ENCODE data around the gene OBP2B.
A peak's percentile ranks its signal among the peaks of the same experiment; 100 is the strongest.
"Not testable (repeated sequence)": the region's sequence is repeated elsewhere in the genome, so short reads cannot be mapped to it uniquely, and the experiment has no call there.

The OBP2B gene

DNA sequence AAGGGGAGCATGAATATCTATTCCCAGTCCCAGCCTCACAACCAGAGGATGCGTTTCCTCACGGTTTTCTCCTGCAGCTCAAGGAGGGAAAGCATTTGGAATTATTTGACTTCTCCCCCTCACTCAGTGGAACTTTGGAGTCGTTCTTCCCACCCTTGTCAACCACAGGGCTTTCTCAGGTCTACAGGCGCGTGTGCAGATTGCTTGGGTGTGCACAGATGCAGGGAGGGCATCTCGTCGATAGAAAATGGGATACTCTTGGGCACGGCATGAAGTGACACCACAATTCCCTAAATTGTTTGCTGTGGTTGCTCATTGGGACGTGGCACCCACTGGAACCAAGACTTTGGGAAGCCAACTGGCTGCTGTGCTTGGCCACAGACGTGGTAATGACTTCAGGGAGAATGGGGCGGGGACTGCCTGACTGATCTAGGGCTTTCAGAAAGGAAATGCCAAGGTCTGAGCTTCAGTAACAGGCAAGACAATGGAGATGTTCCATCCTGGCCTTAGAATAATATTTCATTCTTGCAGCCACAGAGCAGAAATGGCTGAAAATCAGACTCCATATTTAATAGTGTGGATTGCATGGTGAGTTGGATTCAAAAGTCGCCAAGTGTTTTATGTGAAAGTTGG lies 12.2 kb upstream of the OBP2B start:
- DNase-seq (ENCODE audit: low spot score), result no peak

DNA sequence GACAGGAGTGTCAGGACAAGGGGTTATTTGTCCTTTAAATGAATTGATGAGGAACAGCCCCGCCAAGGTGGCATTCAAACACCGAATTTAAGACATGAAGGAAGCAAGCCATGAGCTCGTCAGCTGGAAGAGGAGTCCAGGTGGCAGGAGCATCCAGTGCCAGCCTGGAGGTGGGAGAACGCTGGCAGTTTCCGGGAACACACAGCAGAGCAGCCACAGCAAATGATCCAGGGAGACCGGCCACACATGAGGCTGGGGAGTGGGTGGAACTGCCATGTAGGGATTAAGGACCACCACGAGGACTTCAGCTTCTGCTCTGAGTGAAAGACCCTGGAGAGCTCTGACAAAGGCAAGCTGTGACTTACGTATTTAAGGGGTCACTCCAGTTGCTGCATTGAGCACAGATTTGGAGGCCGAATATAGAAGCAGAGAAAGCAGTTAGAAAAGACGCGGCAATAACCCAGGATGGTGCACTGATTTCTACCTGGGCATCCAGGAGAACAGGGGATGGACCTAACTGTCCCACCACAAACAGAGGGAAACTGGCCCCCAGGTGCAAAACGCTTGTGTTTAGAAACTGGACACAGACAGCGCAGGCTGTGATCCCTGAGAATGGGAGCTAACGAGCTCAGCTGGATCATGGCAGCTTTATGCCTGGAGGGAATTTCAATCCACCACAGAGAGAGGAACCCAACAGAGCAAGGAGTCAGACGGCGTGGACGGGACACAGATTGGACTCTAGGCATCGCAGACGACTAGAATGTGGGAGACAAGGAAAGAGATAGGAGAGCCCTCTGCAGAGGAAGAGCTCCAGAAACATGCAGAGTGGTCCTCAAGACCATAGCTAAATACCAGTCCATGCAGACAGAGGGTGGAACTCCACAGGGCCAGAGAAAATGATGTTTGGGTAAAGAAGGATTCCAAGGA lies 9.3 kb upstream of the OBP2B start:
- not testable (repeated sequence) for DNase-seq (ENCODE audit: low spot score)

DNA sequence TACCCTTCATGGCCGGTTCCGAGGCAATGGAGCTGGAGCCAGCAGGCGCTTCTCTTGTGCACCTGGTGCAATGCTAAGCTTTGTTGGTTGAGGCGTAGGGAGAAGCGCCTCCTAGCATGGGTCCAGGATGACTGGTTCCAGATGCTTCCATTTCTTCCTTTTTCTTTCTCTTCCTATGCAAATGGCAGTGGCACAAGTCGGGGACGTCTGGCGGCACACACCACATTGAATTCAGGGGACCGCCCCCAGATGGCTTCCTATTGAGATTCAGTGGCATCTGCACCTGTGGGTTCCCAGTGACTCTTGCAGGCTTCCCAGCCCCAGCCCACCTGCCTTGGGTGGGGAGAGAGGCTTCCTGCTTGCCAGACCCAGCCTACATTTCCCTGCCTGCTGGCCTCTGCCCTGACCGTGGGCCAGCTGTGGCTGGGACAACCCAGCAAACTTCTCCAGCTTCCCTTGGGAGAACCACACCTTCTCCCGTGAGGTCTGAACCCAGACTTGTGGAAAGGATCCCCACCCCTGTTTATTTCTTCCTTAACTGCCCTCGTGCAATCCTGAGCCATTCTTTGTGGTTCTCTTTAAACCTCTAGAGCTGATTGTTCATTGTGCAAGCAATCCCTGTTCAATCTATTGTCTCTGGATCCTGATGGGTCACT lies 8.4 kb upstream of the OBP2B start:
- not testable (repeated sequence) for DNase-seq (ENCODE audit: low spot score)

DNA sequence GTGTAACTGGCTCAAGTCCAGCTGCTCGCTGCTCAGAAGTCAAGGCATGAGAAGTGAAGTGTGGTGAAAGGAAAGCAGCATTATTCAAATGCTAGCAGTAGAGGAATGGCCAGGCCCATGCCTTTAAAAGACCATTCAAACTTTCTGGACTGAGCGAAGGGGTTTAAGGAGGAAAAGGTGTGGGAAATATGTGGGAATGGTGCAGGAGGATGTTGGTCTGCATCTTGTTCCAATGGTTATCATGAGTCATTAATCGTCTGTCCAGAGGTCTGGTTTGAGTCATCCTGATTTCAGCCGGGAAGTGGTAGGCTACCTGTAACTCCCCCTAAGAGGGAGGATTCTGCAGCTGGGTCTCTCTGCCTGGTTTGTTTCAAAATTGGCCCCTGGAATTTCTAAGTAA lies 5.2 kb upstream of the OBP2B start:
- DNase-seq (ENCODE audit: low spot score), result peak; percentile 74

DNA sequence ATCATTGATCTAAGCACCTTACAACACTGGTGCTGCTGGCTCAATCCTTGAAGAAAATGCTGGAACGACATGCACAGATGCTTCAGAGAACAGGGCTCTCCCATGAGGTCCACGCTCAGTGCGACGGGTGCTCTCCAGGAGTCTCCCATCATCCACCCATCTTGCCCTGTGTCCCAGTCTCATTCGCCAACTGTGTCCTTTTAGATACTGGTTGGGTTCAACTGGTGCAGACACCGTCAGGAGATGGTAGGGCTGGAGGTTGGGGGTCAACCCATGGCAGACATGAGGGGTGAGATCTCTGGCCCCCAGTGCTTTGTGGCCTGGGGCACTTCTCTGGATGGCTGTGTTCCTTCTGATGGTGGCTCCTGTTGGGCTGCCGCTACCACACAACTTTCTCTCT lies 1.6 kb upstream of the OBP2B start:
- DNase-seq (ENCODE audit: low spot score), result no peak

DNA sequence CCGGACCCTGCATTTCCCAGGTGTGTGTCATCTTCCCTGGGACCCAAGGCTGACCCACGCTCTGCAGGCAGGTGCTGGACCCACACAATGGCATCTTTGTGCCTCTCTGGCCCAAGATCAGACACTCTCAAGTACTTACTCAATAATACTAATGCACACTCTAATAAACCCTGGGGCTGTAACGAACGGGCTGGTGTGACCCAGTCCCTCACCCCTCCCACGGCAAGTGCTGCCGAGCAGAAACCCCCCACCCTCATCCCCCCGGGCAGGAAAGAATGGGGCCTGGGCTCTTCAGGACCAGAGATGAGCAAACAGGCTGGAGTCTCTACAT lies 1.1 kb upstream of the OBP2B start:
- DNase-seq (ENCODE audit: low spot score), result peak; percentile 55

DNA sequence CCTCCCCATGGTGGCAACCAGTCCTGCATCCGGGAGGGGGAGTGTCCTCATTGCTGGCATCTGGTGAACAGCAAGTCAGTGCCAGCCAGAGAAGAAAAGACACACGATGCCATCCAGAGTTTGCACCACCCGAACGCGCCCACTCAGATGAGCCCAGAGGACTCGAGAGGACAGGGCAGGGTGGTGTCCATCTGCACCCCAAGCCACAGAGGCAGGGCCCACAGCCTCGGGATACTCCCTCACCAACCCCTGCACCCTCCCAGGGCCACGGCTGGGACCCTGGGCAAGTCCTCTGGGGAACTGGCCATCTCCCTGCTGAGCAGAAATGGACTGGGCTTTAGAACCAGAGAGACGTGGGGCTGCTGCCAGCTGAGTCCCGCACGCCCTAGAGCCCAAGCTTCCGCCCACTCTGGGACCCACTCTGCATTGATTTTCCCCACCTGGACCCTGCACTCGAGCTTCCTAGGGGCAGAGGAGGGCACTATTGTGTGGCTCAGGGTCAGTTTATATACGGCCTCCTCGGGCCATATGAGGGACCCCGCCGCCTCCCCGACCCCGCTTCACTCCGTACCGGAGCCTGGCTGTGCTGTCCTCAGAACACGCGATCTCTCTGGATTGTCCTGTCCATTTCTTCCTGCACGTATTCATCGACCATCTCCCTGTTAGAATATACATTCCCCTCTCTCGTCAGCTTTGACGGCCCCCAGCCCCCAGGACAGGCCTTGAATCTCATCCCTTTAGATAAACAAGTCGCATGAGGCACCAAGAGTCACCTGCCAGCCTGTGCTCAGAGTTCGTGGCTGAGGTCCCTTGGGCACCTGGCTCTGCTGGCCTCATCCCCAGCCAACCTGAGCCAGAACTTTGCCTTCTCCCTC lies 514 bp upstream of the OBP2B start:
- DNase-seq (ENCODE audit: low spot score), result not testable (repeated sequence)

DNA sequence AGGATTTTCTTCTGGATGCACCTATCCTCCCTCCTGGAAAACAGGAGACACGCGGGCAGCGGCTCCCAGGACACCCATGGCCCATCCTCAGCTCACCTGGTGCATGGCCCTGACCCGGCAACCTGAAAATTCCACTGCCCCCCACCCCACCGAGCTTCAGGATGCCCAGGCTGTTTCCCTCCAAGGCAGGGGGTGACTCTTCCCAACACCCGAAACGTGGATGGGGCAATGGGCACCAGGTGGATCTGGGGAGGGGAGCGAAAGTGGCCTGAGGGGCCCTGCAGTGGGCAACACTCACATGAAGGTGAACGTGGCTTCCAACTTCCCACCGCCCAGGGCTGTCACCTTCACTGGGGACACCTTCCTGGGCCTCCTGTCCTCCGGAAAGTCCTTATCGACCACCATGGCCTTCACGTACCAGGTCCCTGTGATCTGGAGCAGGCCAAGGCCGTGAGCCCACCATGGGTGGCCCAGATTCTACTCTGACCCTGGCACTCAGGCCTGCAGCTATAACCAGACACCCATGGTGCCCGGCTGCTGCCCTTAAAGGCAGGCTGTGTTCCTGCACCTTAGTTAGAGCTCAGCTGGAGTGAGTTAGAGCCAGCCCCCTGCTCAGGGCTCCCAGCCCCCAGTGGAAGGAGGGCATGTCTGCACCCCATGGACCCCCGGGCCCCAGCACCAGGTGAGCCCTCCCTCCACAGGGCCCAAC lies 725 bp downstream of the OBP2B start:
- not testable (repeated sequence) for DNase-seq (ENCODE audit: low spot score)

DNA sequence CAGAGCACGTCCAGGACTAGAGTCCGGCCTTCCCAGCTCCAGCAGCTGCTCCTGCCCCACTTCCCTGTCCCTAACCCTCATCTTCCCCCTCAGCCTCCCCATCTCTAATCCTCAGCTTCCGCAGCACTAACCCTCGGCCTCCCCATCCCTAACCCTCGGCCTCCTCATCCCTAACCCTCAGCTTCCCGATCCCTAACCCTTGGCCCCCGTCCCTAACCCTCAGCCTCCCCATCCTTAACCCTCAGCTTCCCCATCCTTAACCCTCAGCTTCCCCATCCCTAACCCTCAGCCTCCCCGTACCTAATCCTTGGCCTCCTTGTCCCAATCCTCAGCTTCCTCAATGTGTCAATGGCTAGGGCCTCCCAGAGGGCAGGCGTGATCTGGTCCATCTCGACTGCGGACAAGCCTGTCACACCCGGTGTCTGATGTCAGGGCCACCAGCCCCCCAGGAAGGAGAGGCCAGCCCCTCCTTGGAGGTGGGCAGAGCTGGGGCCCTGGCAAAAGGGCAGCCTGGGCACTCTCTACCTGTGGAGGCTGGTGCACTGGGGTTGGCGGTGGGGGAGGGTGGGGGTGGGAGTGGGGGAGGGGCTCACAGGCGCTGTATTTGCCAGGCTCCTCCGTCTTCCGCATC lies 1.4 kb downstream of the OBP2B start:
- DNase-seq (ENCODE audit: low spot score), result no peak

DNA sequence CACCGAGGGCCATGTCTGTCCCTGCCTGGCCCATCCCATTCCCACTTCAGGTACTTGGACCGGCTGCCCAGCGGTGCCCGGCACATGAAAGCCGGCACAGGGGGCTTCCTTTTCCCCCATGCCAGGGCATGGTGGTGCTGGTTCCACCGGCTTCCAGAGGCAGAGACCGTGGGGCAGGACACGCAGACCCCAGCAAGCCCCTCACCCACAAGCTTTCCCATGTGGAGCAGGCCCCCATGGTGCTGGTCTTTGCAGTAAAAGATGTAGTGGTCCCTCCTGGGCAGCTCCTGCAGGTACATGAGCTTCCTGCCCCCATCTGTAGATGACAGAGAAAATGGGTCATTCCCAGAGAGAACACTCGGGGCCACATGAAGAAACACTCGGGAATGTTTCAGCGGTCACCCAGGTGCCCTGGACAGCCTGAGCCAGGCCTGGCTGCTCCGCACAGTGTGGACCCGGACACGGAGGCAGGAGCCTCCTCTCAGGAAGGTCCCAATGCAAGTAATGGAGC lies 2.0 kb downstream of the OBP2B start:
- DNase-seq (ENCODE audit: low spot score), result no peak

DNA sequence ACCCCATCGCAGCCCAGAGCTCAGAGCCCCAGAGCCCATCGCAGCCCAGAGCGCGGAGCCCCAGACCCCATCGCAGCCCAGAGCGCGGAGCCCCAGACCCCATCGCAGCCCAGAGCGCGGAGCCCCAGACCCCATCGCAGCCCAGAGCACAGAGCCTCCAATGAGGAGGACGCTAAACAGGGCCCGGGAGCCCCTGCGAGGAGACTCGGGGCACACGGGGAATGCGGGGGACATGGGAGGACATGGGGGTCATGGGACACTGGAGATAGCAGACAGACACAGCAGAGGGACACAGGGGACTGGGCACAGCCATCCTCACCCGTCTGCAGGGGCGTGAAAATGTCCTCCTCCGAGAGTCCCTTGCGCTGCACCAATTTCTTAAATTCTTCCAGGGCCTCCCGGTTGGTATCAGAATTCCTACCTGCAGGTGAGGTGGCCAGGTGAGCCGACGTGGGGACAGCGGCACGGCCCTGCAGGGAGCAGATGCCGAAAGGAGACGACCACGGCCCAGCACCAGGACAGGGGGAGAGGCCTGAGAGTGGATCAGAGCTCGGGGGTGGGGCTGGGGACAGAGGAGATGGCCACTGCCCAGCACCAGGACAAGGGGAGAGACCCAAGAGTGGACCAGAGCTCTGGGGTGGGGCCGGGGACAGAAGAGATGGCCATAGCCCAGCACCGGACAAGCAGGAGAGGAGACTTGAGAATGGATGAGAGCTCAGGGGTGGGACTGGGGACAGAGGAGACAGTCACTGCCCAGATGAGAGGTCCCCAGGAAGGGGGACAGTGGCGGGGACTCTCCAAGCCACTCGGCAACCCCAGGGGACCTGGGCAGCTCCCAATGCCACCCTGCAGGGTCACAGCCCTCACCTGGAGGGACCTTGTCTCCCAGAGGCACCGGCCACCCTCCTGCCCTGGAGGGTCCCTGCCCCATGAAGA lies 2.8 kb downstream of the OBP2B start:
- DNase-seq (ENCODE audit: low spot score), result no peak

DNA sequence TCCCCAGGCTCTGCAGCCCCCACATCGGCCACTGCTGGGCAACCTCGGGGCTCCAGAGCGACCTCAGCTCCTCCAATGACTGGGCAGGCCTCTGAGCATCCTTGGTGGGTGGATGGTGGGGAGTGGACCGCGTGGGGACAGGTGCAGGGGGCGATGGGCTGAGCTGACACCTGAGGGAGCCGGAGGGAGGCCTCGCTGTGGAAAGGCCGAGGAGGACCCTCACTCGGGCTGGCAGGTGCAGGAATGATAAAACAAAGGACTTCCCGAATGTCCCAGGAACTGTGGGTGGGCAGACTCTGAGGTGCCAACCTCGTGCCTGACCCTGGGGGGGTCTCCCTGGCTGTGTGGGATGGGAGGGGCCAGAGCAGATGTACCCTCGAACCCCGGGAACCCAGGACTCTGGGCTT lies 3.6 kb downstream of the OBP2B start:
- not testable (repeated sequence) for DNase-seq (ENCODE audit: low spot score)

DNA sequence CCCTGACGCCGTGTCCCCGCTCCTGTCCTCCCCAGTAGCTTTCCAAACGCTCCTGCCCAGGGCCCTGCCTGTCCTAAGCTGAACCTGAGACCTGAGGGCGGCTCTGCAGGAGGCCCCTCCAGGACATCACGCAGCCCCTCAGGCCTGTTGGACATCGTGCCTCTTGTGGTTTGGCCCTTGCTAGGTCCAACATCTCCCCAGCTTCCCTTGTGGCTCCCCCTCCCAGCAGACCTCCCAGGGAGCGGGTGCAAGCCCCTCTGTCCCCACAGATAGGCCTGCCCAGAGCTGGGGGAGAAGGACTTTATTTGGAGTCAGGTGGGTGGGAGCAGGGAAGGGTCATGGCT lies 4.1 kb downstream of the OBP2B start:
- DNase-seq (ENCODE audit: low spot score), result no peak

DNA sequence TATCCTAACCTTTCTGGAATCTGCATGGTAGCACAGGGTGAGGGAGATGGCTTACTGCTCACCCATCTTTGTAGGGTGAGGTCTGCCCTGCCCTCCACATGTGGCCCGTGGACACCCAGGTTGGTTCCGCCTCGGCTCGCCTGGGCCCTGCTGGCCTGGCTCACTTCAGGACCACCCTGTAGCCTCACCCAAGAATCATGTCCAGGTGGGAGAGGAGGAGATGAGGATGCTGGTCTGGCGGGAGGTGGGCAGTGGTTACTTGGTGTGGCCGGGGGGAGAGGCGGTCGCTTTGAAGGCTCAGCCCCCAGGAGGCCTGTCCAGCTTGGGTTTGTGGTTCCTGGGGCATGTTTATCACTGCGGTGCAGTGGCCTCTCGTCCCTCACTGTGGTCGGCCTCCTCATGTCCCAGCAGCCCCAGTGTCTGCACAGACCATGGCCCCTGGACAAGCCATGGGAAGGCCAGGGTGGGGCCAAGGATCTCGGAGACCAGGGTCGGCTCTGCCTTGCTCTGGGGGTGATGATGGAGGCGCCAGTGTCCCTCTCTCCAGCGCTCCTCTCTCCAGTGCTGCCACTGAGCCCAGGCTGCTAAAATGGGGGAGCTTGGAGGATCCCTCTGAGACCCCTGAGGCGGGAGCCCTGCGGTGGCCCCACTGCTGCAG lies 4.6 kb downstream of the OBP2B start:
- no peak for DNase-seq (ENCODE audit: low spot score)

DNA sequence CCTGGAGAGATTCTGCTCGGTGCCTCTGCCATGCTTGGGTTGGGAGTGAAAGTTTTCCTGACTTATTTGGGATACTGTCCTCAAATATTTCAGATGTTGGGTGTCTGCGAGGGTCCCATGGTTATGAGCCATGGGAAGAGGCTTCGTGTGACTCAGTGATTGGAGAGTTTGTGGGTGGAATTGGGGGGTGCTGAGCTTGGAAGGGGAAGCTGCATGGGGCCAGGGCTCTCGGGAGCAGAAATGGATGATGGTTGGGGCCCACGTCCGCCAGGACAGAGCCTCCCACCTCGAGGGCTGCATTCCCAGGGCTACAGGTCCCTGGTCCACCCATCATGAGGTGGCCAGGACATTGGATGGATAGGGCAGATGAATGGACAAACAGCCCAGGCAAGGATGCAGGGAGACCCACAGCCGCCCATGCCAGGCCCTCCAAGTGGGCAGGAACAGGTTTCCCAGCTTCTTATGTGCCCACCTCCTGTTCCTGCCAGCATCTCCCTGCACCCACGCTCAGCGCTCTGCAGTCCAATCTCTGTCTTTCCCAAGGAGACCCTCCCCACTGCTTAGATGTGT lies 5.5 kb downstream of the OBP2B start:
- no peak for DNase-seq (ENCODE audit: low spot score)

DNA sequence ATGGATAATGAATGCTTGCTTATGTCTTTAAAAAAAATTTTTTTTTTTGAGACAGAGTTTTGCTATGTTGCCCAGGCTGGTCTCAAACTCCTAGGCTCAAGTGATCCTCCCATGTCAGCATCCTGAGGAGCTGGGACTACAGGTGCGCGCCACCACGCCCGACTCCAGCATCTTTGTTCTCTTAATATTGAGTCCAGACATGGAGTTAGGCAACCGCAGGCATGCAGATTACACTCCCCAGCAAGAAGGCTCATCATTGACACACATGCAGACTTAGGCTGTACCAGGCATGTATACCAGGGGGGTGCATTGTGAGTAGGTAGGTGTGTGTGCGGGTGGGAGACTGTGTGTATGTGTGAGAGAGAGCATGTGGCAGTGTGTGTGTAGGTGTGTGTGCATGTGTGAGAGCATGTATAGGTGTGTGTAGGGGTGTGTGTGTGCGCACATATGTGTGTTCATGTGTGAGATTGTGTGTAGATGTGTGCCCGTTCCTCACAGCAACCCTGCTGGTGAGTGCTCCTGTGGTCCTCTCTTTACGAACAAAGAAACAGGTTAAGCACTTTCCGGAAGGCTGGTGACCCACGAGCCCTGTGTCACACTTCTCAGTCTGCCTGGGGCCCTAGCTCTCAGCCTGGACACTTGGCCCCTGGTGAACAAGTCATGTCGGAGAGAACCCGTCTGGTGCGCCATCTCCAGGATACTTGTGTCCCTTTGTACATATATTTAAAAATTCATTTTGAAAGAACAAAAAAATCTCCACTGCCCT lies 6.2 kb downstream of the OBP2B start:
- no peak for DNase-seq (ENCODE audit: low spot score)

DNA sequence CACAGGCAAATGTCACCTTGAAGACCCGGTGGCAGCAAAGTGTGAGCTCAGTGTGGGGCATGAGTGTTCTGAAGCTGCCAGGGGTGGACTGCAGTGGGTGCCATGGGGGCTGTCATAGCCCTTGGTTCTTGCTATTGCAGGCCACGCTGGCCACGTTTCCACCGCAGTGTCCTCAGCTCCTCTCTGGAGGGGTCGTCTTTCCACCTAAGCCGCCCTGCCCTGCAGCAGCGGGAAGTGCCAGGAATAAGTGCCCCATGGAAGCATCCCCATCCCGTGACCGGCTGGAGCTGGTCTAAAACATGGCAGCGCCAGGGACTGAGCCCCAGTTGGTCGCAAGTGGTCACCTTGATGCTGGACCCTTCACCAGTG lies 6.9 kb downstream of the OBP2B start:
- no peak for DNase-seq (ENCODE audit: low spot score)
